LoVo (cell line): ENCODE results near the gene IGFALS.

Experiments
- DNase-seq: peaks from one replicate; pipeline ENCODE4 v3.0.0-alpha.2; 2016; ENCODE audit warnings: low spot score

IGFALS gene

GRCh38 chr16:1793578-1794220, at the start of gene IGFALS:
IGFALS (minus strand) TSS chr16:1793705; CDS start chr16:1793652, 53 bp downstream.
- DNase-seq = no peak

DNA sequence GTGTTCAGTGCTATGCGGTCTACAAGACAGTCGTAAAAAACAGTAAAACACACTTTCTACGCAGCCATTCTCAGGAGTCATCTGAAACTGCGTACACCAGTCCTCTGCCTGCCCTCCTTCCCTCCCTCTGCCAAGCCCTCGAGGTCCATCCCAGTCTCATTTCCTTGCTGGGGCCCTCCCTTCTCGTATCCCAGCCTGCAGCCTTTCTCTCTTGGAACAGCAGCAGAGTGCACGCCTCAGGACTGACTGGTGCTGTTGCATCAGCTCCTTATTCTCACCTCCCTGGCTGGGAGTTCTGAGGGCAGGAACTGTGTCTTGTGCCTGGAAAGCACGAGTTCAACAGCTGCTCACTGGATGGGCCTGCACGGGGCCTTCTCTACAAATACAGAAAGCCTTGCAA, 46.0 kb upstream of the IGFALS start:
- no peak for DNase-seq

DNA sequence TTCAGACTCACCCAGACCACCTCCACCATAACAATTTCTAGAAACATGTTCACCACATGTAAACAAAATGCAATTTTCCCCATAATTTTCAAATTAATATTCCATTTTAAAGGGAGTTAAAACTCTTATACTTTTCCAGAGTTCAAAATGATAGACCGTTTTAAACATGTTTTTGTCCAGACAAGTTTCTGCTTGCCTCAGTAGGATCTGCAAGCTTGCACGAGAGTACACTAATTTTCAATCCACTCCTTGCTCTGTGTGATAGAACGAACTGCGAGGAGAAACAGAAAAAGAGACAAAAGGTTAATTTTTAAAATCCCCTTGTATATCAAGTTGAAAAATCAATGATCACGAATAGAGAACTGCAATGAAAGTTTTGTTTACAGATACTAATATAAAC, 40.6 kb upstream of the IGFALS start:
- DNase-seq = no peak

- DNase-seq = no peak
Observed at GRCh38 chr16:1832838-1833454, 39.4 kb upstream of the IGFALS start.

DNA sequence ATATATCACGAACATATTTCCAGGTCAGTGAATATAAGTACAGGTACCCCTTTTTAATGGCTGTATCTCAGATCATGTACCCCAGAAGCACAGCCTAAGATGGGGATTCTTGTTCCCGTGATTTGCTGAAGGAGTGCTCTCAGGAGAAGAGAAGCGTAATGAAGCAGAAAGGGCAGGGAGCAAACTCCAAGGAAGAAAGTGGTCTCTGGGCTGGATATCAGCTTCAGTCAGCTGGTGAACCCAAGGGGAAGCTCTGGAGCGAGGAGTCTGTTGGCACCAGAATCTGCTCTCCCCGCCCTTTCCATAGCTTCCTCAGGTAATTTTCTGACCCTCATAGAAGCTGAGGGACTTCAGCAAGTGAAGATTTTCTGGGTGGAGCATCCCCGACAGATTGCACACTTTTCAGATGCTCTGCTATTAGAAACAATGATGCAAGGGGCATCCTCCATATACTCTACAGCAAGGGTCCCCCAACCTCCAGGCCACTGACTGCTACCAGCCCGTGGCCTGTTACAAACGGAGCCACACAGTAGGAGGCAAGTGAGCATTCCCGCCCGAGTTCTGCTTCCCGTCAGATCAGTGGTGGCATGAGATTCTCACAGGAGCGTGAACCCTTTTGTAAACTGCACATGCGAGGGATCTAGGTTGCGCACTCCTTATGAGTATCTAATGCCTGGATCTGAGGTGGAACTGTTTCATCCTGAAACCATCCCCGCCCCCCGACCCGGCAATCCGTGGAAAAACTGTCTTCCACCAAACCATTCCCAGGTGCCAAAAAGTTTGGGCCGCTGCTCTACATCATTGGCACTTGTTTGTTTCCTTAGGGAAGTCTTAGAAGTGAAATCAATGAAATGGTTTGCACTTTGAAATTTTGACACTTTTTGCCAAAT, 37.9 kb upstream of the IGFALS start:
- no peak for DNase-seq

DNA sequence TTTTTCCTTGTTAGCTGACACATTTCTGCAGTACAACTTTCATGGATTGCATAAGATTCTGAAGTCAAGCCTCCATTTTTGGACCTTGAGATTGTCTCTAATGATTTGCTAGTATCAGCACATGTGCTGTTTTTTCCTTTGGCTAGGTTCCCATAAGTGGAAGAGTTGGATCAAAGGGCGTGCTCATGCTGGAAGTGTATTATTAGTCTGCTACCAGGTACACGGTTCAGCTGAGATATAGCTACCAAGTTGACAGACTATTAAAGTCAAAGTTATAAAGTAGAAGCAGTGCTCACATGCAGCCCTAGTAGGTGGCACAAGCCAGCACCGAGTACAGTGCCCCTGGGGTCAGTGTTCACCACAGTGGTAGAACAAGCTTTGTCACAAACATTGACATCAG, 36.7 kb upstream of the IGFALS start:
- DNase-seq = no peak

DNA sequence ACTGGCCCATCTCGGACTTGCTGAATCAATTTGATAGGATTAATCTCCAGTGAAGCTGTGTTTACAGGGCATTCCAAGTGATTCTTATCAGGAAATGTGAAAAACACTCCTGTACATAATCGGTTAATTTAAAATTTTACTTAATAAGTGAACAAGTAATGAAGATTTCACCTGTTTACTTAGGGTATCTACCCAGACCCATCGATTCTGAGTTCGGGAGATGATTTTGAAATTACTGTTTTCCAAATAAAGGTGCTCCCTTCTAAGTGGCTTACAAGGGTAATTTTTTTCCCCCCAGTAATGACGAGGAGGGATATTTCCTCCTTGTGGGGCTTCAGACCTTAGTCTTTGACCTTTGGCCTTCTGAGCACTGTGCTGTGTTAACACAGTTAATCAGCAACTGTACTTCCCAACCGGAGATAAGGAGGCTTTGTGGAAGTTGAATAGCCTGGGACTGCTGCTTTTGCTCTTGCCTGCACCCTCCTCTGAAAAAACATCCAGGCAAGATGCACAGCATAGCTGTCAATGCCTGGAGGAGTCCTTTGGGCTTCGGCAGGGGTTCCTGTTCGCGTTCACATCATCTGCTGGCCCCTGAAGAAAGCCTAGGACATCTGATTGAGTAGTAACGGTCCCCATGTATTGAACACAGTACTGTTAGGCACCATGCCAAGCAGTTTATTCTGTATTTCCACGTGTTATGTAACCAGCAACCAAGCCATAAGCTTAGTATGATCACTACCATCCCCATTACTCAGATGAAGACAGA, 35.3 kb upstream of the IGFALS start:
- DNase-seq = peak; percentile 40

- peak; percentile 96 for DNase-seq
Observed at GRCh38 chr16:1826691-1827573, 33.4 kb upstream of the IGFALS start, which contains the start of the genes FAHD1 and HAGH. FAHD1 (plus strand) TSS chr16:1827206; CDS start chr16:1827239, 33 bp downstream. HAGH (minus strand) TSS chr16:1826825; CDS start chr16:1826787, 38 bp downstream.

- DNase-seq = peak; percentile 72
Observed at GRCh38 chr16:1825864-1826690, 32.6 kb upstream of the IGFALS start.

DNA sequence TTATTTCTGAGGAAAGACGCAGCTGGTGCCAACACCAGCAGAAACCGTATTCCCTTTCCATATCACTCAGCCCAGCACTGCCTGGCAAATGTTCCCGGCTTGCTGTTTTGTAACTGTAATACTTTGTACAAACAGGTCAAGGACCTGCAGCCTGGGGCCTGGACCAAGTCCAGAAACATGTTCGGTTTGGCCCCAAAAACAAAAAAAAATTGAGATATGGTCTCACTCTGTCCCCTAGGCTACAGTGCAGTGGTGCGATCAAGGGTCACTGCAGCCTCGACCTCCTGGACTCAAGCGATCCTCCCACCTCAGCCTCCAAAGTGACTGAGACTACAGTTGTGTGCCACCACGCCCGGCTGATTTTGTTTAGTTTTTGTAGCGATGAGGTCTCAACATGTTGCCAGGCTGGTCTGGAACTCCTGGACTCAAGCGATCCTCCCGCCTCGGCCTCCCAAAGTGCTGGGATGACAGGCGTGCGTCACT, 31.9 kb upstream of the IGFALS start:
- no peak for DNase-seq

DNA sequence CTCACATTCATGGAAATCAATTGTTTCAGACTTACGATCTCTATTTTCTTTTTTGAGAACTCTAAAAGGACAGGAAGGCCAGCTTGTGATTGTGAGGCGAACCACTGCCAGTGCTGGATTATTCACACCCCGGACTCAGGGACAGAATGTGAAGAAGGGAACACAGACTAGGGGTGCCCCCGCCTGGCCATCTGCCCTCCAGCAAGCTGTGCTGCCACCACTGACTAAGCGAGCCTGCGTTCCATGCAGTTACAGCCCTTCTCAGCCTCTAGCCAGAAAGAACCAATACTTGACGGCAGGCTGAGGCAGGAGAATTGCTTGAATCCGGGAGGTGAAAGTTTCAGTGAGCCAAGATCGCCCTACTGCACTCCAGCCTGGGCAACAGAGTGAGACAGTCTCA, 30.3 kb upstream of the IGFALS start:
- DNase-seq = no peak

DNA sequence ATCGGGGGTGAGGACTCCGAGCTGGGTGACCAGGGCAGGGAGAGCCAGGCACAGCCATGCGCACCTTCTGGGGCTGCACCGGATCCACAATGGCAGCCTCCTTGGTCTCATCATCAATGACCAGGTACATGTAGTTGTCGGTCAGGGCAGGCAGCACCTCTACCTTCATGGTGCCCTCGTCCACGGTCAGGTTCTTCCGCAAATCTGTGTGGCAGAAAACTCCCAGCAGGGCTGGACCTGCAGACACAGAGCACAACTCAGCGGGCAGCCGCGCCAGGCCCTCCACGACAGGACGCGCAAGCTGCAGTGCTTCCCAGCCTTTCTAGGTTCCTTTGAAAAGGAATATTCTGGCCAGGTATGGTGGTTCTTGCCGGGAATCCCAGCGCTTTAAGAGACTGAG, 29.3 kb upstream of the IGFALS start:
- no peak for DNase-seq

DNA sequence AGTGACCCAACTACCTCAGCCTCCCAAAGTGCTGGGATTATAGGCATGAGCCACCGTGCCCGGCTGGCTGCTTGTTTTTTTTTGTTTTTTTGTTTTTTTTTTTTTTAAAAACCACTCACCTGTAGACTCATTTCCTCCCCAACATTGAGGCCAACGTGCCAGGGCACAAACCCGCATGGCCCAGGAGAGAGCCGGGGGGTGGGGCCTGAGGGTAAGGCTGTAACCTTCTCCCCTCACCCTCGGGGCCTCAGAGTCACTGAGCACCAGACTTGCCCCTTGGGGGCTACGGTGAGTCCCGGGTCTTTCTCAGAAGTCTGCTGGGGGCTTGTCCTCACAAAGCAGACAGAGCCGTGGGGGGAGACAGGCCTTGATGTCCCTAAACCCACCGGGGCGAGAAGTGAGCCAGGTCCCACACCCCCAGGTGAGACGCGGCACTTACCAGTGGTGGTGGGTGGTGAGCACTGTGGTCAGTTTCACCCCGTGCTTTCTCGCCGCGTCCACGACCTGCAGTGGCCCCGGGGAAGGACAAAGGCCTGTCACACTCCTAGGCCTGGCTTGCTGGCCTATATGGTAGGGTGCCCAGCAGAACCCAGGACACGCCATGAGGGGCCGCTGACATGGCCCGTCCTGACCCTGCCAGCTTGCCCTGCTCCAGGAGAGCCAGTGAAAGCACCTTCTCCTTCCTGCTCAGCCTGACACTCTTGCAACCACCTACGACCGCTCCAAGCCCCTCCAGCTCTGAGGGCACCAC, 28.5 kb upstream of the IGFALS start:
- DNase-seq = no peak

DNA sequence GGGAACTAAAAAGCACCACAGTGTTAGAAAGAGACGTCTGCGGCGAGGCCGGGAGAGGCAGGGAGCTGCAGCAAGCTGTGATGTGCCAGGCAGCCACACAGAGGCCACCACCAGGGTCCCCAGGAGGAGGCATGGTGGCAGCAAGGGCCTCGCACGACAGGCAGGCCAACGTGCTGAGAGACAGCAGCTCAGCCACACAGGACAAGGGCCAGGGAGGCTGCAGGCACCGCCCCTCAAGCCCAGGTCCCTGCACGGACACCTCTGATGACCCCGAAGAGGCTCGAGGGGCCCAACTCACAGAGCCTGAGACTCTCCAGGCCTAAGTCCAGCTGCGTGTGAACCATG, 27.4 kb upstream of the IGFALS start:
- DNase-seq = no peak

DNA sequence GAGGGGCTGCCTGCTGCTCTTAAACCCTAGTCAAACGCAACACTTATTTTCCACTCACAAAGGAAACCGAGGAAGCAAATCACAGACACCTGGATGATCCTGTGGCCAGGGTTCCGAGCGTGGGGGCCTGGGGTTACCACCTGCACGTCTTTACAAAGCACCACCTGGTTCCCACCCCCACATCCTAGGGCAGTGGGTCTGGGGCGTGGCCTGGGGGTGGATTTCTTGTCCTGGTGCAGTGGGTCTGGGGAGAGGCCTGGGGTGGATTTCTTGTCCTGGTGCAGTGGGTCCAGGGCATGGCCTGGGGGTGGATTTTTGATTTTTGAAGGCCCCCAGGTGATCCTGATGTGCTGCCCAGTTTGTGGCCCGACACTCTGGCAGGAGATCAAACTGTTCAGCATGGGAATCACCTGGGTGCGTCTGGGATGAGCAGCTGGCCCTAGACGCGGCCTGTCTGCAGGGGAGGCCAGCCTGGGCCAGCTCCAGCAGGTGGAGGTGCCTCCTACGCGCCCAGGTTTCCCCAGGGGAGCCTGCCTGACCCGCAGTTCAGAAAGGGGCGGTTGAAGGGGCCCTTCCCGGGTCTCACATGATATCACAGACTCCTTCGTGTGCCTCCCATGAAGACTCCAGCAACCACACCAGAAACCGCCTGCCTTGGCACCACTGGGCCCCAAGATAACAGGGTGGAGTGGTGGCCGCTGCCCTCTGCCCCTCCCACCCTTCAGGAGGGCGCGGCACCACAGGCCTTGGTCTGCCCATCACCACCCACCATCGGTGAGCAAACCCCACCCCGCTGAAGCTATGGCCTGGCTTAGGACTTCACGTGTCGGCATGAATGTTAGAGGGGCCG, 26.8 kb upstream of the IGFALS start:
- DNase-seq = no peak

GRCh38 chr16:1819611-1820010, 26.1 kb upstream of the IGFALS start:
- DNase-seq = no peak

DNA sequence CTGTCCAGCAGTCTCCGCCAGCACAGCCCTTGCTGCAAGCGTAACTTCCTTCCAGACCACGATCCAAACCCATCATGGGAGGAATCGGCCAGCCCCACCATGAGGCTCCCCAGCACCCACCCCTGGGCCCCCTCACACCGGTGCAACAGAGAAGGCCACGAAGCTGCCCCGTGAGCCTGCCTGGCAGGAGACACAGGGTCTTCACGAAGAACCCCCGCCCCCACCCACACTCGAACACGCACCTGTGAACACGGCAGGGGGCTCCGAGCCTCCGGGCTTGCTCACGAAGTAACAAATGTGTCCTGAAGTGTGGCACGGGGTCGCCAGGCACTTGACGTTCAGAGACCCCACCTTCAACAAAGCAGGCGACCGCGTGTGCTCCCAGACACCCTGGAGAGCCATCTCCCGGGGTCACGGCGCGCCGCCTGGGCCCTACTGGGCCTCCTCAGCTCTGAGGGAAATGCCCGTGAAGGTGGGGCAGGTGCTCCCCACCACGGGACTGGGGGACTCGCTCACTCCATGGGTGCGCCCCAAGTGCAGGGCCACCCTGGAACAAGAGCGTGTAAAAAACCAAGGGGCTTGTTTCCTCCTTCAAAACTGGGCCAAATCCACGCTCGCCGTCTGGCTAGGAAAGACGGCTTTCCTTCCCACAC, 25.5 kb upstream of the IGFALS start:
- no peak for DNase-seq
